A673 (cell line): ENCODE measurements around the gene USP36.

Source experiments
- EZH2 ChIP-seq: fragments of 200-600 bp; sonication (generic); IDR thresholded peaks from 2 replicates; pipeline ENCODE4 v1.6.1; 2017; ENCODE audit warnings: borderline replicate concordance, low read depth, mild to moderate bottlenecking, mixed read lengths, antibody characterized with exemption, low read length; ENCODE audit not compliant: poor library complexity, severe bottlenecking
- TF ChIP-seq, protein P1 (sequence below): fragments of 300-800, 200-600 bp; sonication (generic); conservative IDR thresholded peaks from 2 replicates; pipeline ENCODE4 v1.5.1; 2017; ENCODE audit warnings: low read depth, mild to moderate bottlenecking, antibody characterized with exemption, low read length, moderate library complexity, mixed read lengths

DNA sequence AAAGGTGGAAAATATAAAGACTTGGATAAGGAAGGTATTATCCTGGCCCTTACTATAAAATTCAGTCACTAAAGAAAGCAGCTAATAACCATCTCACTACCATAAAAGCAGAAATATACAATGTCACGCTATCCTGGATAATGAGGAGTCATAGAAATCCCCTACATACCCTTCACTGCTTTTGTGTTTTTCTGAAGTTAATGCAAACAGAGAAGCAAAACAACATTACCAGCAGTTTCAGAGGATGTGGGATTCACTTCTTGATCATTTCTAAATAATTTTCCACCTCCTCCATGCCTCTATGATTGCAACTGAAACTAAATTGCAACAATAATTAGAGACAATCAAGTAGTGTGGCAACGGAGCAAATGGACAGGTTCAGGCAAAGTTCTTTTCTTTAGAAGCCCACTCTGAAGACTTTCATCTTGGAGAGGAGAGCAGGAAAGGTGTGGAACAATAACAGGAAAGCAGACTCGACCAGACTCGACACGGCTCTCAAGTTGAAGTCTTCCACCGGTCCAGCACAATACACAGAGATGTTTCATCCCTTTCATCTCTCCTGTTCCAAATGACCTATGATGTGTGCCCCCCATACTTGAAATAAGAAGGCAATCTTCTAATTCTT, 68.7 kb downstream of the USP36 start:
- no peak for TF ChIP-seq EZH2
- TF ChIP-seq, protein P1, sequence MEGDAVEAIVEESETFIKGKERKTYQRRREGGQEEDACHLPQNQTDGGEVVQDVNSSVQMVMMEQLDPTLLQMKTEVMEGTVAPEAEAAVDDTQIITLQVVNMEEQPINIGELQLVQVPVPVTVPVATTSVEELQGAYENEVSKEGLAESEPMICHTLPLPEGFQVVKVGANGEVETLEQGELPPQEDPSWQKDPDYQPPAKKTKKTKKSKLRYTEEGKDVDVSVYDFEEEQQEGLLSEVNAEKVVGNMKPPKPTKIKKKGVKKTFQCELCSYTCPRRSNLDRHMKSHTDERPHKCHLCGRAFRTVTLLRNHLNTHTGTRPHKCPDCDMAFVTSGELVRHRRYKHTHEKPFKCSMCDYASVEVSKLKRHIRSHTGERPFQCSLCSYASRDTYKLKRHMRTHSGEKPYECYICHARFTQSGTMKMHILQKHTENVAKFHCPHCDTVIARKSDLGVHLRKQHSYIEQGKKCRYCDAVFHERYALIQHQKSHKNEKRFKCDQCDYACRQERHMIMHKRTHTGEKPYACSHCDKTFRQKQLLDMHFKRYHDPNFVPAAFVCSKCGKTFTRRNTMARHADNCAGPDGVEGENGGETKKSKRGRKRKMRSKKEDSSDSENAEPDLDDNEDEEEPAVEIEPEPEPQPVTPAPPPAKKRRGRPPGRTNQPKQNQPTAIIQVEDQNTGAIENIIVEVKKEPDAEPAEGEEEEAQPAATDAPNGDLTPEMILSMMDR, result no peak
